GM19238 (cell line): ENCODE measurements around the gene CADM2.
"Not testable (repeated sequence)": the region's sequence is repeated elsewhere in the genome, so short reads cannot be mapped to it uniquely, and the experiment has no call there.

Experiments used
- DNase-seq: peaks from one replicate; pipeline ENCODE4 v3.0.0; 2011; ENCODE audit warnings: low spot score; ENCODE audit not compliant: insufficient read length

CADM2 gene

GRCh38 chr3:85922374-85922773 lies 963.6 kb downstream of the CADM2 start:
- DNase-seq, result no peak

- DNase-seq, result no peak
Measured at GRCh38 chr3:85930718-85931117, 971.9 kb downstream of the CADM2 start.

- no peak for DNase-seq
Measured at GRCh38 chr3:85933326-85933725, 974.5 kb downstream of the CADM2 start.

GRCh38 chr3:85935171-85935570 lies 976.4 kb downstream of the CADM2 start:
- no peak for DNase-seq

GRCh38 chr3:85939074-85939482 lies 980.3 kb downstream of the CADM2 start:
- DNase-seq, result no peak

- no peak for DNase-seq
Measured at GRCh38 chr3:85950435-85950834, 991.6 kb downstream of the CADM2 start.

GRCh38 chr3:85960793-85961192 lies 1002.0 kb downstream of the CADM2 start:
- DNase-seq, result no peak

GRCh38 chr3:85977615-85978338 lies 1019.0 kb downstream of the CADM2 start:
- no peak for DNase-seq

- no peak for DNase-seq
Measured at GRCh38 chr3:85979034-85979433, 1020.2 kb downstream of the CADM2 start.

GRCh38 chr3:85989581-85989980 lies 1030.8 kb downstream of the CADM2 start:
- DNase-seq, result not testable (repeated sequence)

- DNase-seq, result no peak
Measured at GRCh38 chr3:86029590-86029989, 1070.8 kb downstream of the CADM2 start.

- no peak for DNase-seq
Measured at GRCh38 chr3:86037916-86038315, 1079.1 kb downstream of the CADM2 start.

- DNase-seq, result no peak
Measured at GRCh38 chr3:86046436-86047136, 1087.8 kb downstream of the CADM2 start.

- no peak for DNase-seq
Measured at GRCh38 chr3:86047161-86047560, 1088.4 kb downstream of the CADM2 start.

- DNase-seq, result no peak
Measured at GRCh38 chr3:86051058-86051457, 1092.3 kb downstream of the CADM2 start.

- DNase-seq, result no peak
Measured at GRCh38 chr3:86056032-86056431, 1097.2 kb downstream of the CADM2 start.

GRCh38 chr3:86056962-86057361 lies 1098.2 kb downstream of the CADM2 start:
- DNase-seq, result no peak

- DNase-seq, result no peak
Measured at GRCh38 chr3:86073799-86074198, 1115.0 kb downstream of the CADM2 start.

- DNase-seq, result no peak
Measured at GRCh38 chr3:86087160-86087871, 1128.5 kb downstream of the CADM2 start.

GRCh38 chr3:86104154-86104553 lies 1145.4 kb downstream of the CADM2 start:
- DNase-seq, result no peak

- DNase-seq, result no peak
Measured at GRCh38 chr3:86109434-86109833, 1150.6 kb downstream of the CADM2 start.
